Fibroblast of the aortic adventitia (primary cell): ENCODE data around the gene LEFTY2. TPM values are rescaled to one million over a fixed set of nuclear protein-coding genes. Genes with fewer than 3 reads are reported as not detected.
"Not testable (repeated sequence)": the region's sequence is repeated elsewhere in the genome, so short reads cannot be mapped to it uniquely, and the experiment has no call there.

Experiments used
- DNase-seq: peaks from one replicate; pipeline ENCODE4 v3.0.0-alpha.2; 2010; ENCODE audit warnings: low read depth
- H3K4me3 ChIP-seq: 2 replicates; pipeline ENCODE4 v1.5.1; 2011; ENCODE audit warnings: low read depth, mild to moderate bottlenecking, control low read depth, low read length, moderate library complexity
- total RNA-seq: library from RNA; depleted of rRNA; stranded (reverse); fragments of >200 nt; gene quantifications from 2 replicates; pipeline ENCODE4 v1.2.3, GENCODE V29; 2012; ENCODE audit warnings: low replicate concordance
- TF ChIP-seq, protein P1 (sequence below): IDR thresholded peaks from 2 replicates; pipeline ENCODE4 v1.5.1; 2011; ENCODE audit warnings: mild to moderate bottlenecking, low read length, control low read depth, inconsistent platforms; ENCODE audit not compliant: insufficient read depth

LEFTY2 gene
- total RNA-seq, 1 donor, result 0.09 TPM

DNA sequence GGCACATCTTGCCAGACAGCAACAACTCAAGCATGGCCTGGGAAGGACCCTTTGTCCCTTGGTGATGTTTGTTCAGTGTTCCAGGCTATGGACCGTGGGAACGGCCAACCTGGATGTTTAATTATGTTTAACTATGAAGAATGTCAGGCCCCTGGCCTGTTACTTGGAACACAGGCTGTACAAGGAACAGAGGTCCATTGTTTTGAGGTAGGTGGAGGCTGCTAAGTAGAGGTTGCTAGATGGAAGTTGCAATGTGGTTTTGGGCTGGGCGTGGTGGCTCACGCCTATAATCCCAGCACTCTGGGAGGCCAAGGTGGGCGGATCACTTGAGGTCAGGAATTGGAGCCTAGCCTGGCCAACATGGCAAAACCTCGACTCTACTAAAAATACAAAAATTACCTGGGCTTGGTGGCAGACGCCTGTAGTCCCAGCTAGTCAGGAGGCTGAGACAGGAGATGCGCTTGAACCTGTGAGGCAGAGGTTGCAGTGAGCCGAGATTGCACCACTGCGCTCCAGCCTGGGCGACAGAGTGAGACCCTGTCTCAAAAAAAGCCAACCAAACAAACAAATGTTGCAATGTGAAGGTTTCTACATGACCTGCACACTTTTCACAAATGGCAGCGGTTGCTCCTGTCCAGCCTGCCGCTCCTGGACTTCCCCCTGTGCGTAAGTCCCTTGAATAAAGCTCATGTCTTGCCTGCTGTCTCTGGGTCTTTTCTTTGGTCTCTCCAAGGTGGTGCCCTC, 49.6 kb downstream of the LEFTY2 start:
- TF ChIP-seq, protein P1, sequence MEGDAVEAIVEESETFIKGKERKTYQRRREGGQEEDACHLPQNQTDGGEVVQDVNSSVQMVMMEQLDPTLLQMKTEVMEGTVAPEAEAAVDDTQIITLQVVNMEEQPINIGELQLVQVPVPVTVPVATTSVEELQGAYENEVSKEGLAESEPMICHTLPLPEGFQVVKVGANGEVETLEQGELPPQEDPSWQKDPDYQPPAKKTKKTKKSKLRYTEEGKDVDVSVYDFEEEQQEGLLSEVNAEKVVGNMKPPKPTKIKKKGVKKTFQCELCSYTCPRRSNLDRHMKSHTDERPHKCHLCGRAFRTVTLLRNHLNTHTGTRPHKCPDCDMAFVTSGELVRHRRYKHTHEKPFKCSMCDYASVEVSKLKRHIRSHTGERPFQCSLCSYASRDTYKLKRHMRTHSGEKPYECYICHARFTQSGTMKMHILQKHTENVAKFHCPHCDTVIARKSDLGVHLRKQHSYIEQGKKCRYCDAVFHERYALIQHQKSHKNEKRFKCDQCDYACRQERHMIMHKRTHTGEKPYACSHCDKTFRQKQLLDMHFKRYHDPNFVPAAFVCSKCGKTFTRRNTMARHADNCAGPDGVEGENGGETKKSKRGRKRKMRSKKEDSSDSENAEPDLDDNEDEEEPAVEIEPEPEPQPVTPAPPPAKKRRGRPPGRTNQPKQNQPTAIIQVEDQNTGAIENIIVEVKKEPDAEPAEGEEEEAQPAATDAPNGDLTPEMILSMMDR, result no peak
- no peak for DNase-seq
- H3K4me3 ChIP-seq, result no peak overlapping the region

DNA sequence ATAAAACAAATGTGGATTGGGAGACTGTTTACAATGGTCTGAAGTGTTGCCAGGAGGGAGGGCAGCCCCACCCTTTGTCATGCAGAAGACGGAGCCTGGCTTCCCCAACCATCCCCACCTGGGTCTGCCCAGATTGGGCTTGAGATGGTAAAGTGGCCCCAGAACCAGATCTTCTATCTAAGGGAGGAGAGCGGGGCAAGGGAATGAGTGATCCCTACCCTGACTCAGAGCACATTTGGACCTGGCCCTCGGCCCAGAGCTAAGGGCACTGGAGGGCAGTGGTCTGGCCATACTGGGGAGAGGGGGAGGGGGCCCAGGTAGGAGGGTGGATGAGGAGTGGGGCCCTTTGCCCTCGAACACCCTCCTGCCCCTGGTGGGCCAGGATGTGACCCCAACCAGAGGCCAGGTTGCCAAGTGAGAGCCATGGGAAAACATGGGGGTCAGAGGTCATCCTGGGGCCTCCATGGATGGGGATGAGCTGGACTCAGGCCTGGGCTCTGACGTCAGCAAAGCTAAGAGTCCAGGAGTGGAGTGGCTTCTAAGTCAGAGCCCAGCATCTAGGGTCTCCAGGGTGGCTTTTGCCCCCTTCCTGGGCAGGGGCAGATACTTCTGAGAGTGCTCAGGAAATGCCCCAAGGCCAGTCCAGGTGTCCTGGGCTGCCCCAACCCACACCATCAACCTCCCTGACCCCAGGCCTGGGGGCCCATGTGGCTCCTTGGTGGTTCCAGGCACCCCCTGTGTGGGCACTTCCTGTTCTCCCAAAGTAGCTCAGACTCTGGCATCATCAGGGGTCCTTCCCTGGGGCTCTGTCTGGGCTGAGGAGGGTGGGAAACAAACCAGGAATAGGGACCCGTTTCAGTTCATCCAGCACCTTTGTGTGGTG, 50.4 kb downstream of the LEFTY2 start:
- DNase-seq, result no peak
- TF ChIP-seq, protein P1, result no peak
- no peak overlapping the region for H3K4me3 ChIP-seq

DNA sequence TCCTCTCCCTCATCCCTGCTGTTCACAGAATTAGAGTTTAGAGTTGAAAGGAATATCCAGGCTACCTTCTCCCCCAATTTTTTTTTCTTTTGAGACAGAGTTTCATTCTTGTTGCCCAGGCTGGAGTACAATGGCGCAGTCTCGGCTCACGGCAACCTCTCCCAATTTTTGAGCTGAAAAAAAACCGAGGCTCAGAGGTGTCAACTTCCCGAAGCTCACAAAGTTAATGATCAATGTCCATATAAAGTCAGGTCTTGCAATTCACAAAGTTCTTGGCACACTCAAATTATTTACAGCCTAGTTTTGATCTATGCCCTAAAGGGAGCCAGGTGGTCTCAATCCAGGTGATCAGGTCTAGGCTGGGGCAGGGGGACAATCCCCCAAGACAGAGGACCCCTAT, 51.3 kb downstream of the LEFTY2 start:
- no peak overlapping the region for H3K4me3 ChIP-seq
- DNase-seq, result no peak
- TF ChIP-seq, protein P1, result no peak

DNA sequence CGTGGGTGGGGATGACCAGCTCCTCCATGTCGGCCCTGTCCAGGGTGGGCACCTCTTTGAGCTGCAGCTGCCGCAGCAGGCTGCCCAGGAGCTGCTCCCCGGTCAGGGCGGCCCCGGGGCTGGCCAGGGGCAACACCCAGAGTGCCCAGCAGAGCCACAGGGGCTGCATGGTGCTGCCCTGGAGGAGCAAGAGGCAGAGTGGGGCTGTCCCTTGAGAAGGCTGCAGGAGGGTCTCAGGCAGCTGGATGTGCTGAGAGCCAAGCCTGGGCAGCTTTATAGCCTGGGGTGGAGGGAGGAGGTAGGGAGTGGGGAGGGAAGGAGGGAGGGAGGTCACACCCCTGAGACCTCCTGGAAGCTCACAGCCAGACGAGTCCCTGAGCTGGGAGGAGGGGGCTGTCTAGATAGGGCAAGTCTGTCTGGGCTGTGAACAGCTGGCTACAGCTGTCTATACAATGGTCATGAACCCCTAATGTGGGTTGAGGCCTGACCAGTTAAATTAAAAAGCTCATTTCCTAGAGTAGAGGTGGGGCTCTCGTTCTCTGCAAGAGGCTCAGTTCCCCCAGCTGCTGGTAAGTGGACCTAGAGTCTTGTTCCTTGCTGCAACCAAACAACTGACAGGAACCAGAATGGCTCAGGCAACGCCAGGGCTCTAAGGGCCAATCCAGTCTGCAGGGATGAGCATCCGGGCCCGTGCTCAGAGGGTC, 52.0 kb downstream of the LEFTY2 start, which contains the start of gene LEFTY1:
TSS of gene LEFTY1 (minus strand) at position 249 of the 704 bp plus-strand sequence. CDS start at position 169, 80 bp downstream.
- H3K4me3 ChIP-seq, result no peak within 1 kb of the TSS
- no peak for DNase-seq
- TF ChIP-seq, protein P1, result no peak

DNA sequence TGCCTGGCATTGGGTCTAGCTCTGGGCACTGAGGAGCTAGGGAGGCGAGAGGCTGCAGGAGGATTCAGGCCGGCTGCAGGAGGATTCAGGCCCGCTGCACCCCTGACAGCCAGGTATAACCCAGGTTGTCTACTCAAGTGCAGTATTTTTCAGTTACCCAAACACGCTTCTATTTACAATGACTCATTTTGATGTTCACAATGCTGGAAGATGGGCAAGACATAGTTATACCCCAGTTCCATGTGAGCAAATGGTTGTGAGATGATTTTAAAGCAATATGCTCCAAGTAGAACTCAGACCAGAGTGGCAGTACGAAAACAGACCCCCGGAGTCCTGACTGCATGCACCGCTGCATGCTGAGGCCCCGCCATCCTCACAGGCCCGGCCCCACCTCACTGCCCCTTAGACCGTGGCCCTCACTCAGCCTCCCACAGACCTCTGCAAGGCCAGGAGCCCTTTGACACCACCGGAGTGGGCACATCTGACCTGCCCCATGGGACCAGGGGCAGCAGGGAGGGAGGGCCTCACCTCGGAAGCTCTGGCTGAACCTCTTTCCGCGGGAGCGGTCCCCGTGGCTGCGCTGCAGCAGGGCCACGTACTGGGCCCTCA, 52.6 kb downstream of the LEFTY2 start:
- DNase-seq, result no peak
- TF ChIP-seq, protein P1, result no peak
- no peak overlapping the region for H3K4me3 ChIP-seq

DNA sequence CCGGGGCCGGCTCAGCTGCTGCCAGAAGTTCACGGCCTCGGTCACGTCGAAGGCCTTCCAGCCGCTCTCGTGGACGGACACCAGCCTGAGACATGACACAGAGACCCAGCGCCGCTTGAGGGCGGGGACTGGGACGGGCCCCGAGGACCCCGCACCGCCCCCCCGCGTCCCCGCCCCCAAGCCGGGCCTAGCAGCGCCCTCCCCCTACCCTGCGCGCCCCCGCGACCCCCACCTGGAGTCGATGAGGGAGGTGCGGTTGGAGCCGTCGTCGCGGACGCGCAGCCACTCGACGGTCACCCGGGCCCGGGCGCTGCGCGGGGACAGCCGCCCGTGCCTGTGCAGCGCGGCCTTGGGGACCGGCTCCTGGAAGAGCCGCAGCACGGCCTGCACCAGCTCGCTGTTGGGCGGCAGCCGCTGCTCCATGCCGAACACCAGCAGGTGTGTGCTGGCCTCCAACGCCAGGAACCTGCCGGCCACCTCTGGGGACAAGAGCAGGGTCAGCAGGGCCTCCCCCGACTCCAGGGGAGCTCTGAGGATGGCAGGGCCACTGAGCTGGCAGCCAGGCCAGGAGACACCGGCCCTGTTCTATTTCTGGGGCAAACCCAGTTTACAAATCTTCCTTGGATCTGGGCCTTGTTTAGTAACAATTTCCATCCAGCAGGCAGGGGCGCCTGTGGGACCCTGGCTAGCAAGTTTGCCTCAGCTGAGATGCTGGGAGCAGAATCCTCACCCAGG, 53.3 kb downstream of the LEFTY2 start:
- DNase-seq, H3K4me3 ChIP-seq: not testable (repeated sequence)
